IMR-90 (cell line): Measurements from ENCODE around the gene SMCO3. TPM values are rescaled to one million over a fixed set of nuclear protein-coding genes. Genes with fewer than 3 reads are reported as not detected.
A peak's percentile ranks its signal among the peaks of the same experiment; 100 is the strongest.

Source experiments
- ATAC-seq: fragments of 200-7000 bp; cut with Tn5 transposase; 2 replicates; pipeline ENCODE4 v1.9.1; 2020; ENCODE audit warnings: low read depth, mild to moderate bottlenecking, moderate library complexity
- BruUV-seq: library from RNA; stranded (reverse); fragments of 400-500 nt; replicated peaks from 2 replicates; lab custom pipeline; 2021; lab: Mats Ljungman, UMichigan
- CTCF ChIA-PET: fragments of 300-600 bp; formaldehyde crosslinking; extraction: SDS; loops from one replicate; lab custom pipeline; 2021; ENCODE audit warnings: antibody characterized with exemption; lab: Yijun Ruan, JAX
- POLR2A ChIA-PET: fragments of 300-600 bp; sonication (Branson Sonifier 250); formaldehyde crosslinking; loops from one replicate; lab custom pipeline; 2022; ENCODE audit warnings: antibody characterized with exemption; ENCODE audit not compliant: unreplicated experiment; lab: Charles Lee
- DNase-seq: peaks from one replicate; pipeline ENCODE4 v3.0.0; 2013
- H2AFZ ChIP-seq: replicated peaks from 2 replicates; pipeline ENCODE3; 2013; ENCODE audit warnings: low read length, mild to moderate bottlenecking; ENCODE audit not compliant: poor library complexity
- H2AK5ac ChIP-seq: 2 replicates; pipeline ENCODE4 v1.6.1; 2013; ENCODE audit warnings: low read depth, low read length, inconsistent platforms
- H2AK9ac ChIP-seq: replicated peaks from 2 replicates; pipeline ENCODE3; 2013; ENCODE audit warnings: mild to moderate bottlenecking, low read depth, low read length, moderate library complexity; ENCODE audit not compliant: poor library complexity
- H2BK120ac ChIP-seq: 2 replicates; pipeline ENCODE4 v1.6.1; 2013; ENCODE audit warnings: low read depth, low read length, inconsistent platforms
- H2BK15ac ChIP-seq: 3 replicates; pipeline ENCODE4 v1.6.1; 2013; ENCODE audit warnings: low read depth, low read length, inconsistent platforms
- H2BK20ac ChIP-seq: 2 replicates; pipeline ENCODE4 v1.6.1; 2013; ENCODE audit warnings: low read depth, mild to moderate bottlenecking, inconsistent platforms, low read length, moderate library complexity
- H2BK5ac ChIP-seq: 2 replicates; pipeline ENCODE4 v1.6.1; 2013; ENCODE audit warnings: mild to moderate bottlenecking, low read depth, low read length, inconsistent platforms; ENCODE audit not compliant: poor library complexity, severe bottlenecking
- H3K14ac ChIP-seq: replicated peaks from 2 replicates; pipeline ENCODE4 v1.6.1; 2013; ENCODE audit warnings: low read depth, low read length, inconsistent platforms
- H3K18ac ChIP-seq: 2 replicates; pipeline ENCODE4 v1.6.1; 2013; ENCODE audit warnings: low read depth, low read length, control low read depth
- H3K23ac ChIP-seq: 2 replicates; pipeline ENCODE4 v1.6.1; 2013; ENCODE audit warnings: low read depth, low read length, inconsistent platforms
- H3K27ac ChIP-seq: 2 replicates; pipeline ENCODE4 v1.5.1; 2013; ENCODE audit warnings: mild to moderate bottlenecking, control low read depth, low read length; ENCODE audit not compliant: insufficient read depth
- H3K27me3 ChIP-seq: 2 replicates; pipeline ENCODE4 v1.6.1; 2013; ENCODE audit warnings: low read length; ENCODE audit not compliant: control insufficient read depth, insufficient read depth
- H3K36me3 ChIP-seq: 2 replicates; pipeline ENCODE4 v1.6.1; 2013; ENCODE audit warnings: low read length, mixed read lengths; ENCODE audit not compliant: control insufficient read depth, insufficient read depth
- H3K4ac ChIP-seq: 2 replicates; pipeline ENCODE4 v1.6.1; 2013; ENCODE audit warnings: low read depth, low read length, inconsistent platforms
- H3K4me1 ChIP-seq: 2 replicates; pipeline ENCODE4 v1.6.1; 2013; ENCODE audit warnings: low read length, mixed read lengths; ENCODE audit not compliant: control insufficient read depth, insufficient read depth
- H3K4me2 ChIP-seq: 2 replicates; pipeline ENCODE4 v1.6.1; 2013; ENCODE audit warnings: low read depth, mild to moderate bottlenecking, control low read depth, low read length, moderate library complexity
- H3K4me3 ChIP-seq: 2 replicates; pipeline ENCODE4 v1.5.1; 2013; ENCODE audit warnings: low read depth, mild to moderate bottlenecking, control low read depth, low read length, moderate library complexity; ENCODE audit not compliant: insufficient read depth
- H3K56ac ChIP-seq: 2 replicates; pipeline ENCODE4 v1.6.1; 2013; ENCODE audit warnings: low read length, inconsistent platforms; ENCODE audit not compliant: insufficient read depth; ENCODE audit errors: extremely low read depth
- H3K79me1 ChIP-seq, 2 experiments: 2 replicates each; pipeline ENCODE4 v1.6.1; 2013; ENCODE audit warnings: low read length in 2 of 2, inconsistent platforms in 1 of 2, low read depth in 1 of 2
- H3K9ac ChIP-seq: 2 replicates; pipeline ENCODE4 v1.6.1; 2013; ENCODE audit warnings: low read depth, low read length, control low read depth
- H3K9me1 ChIP-seq: 2 replicates; pipeline ENCODE4 v1.6.1; 2013; ENCODE audit warnings: low read length, inconsistent platforms; ENCODE audit not compliant: insufficient read depth
- H3K9me3 ChIP-seq: 2 replicates; pipeline ENCODE4 v1.6.1; 2013; ENCODE audit warnings: low read length; ENCODE audit not compliant: control insufficient read depth, insufficient read depth
- H4K20me1 ChIP-seq: 2 replicates; pipeline ENCODE4 v1.6.1; 2013; ENCODE audit warnings: low read length, inconsistent platforms; ENCODE audit not compliant: insufficient read depth
- H4K5ac ChIP-seq: 2 replicates; pipeline ENCODE4 v1.6.1; 2013; ENCODE audit warnings: mild to moderate bottlenecking, low read depth, low read length, control low read depth
- H4K8ac ChIP-seq, 2 experiments: 2 replicates each; pipeline ENCODE4 v1.6.1; 2013; ENCODE audit warnings: low read depth in 2 of 2, low read length in 2 of 2, control low read depth in 1 of 2, inconsistent platforms in 1 of 2
- H4K91ac ChIP-seq: 2 replicates; pipeline ENCODE4 v1.6.1; 2013; ENCODE audit warnings: low read depth, low read length, inconsistent platforms; ENCODE audit not compliant: insufficient read depth
- BHLHE40 ChIP-seq: fragments of 150-350 bp; IDR thresholded peaks from 2 replicates; pipeline ENCODE4 v1.6.1; 2016; ENCODE audit warnings: mild to moderate bottlenecking, low read depth, low read length
- CHD1 ChIP-seq: IDR thresholded peaks from 2 replicates; pipeline ENCODE4 v1.6.1; 2012; ENCODE audit warnings: low read depth, low read length, improper control_type of control experiment
- CTCF ChIP-seq: conservative IDR thresholded peaks from 2 replicates; pipeline ENCODE4 v1.5.1; 2012; ENCODE audit warnings: mild to moderate bottlenecking, low read depth, low read length, improper control_type of control experiment
- RAD21 ChIP-seq: IDR thresholded peaks from 2 replicates; pipeline ENCODE4 v1.6.1; 2012; ENCODE audit warnings: low read length, improper control_type of control experiment
- whole genome bisulfite sequencing, 2 experiments: methylation state at CpG; one replicate each; pipeline versions ENCODE4 v1.1.5 to v1.1.7; 2013; ENCODE audit warnings: missing lambda C conversion rate in 2 of 2; ENCODE audit not compliant: insufficient read length in 1 of 2; ENCODE audit errors: extremely low coverage in 2 of 2; 5-methylcytosine and 5-hydroxymethylcytosine counted together
- dilution Hi-C: fragments of 300-500 bp; cut with HindIII; formaldehyde crosslinking; loops from one replicate; pipeline ENCODE4 v1.14.3; 2018; ENCODE audit warnings: low sequenced_read_pairs; ENCODE audit not compliant: unreplicated experiment
- in situ Hi-C: fragments of 300-500 bp; cut with MboI; formaldehyde crosslinking; loops from 3 replicates; pipeline ENCODE4 v1.14.3; 2019; ENCODE audit warnings: low sequenced_read_pairs, inconsistent platforms, mixed read lengths
- intact Hi-C: fragments of 100-400 bp; cut with micrococcal nuclease; formaldehyde crosslinking; loops from 2 replicates; pipeline ENCODE4 v1.10.0; 2022
- polyA plus RNA-seq, 3 experiments: library from polyadenylated mRNA; depleted of rRNA; stranded (reverse); fragments of >200 nt; gene quantifications; 2 replicates each; pipeline ENCODE4 v1.2.3, GENCODE V29; 2012; ENCODE audit warnings: low replicate concordance in 1 of 3
- total RNA-seq: library from RNA; depleted of rRNA; stranded (reverse); fragments of >200 nt; gene quantifications from 2 replicates; pipeline ENCODE4 v1.2.3, GENCODE V29; 2012

The SMCO3 gene
- total and polyA plus RNA-seq, 2 of the 4 experiments (the other 2 are of a cell fraction), result under 0.01 to 0.07 TPM

- no peak overlapping the region for H3K4ac ChIP-seq
- no peak overlapping the region for H2BK5ac ChIP-seq
- no peak overlapping the region for H3K4me3 ChIP-seq
- H2BK15ac ChIP-seq, result no peak overlapping the region
- H3K27ac ChIP-seq, result no peak overlapping the region
- in situ Hi-C loops, result no loop called here
- peak; percentile 22 for DNase-seq
- no peak overlapping the region for H2BK20ac ChIP-seq
- H3K9me1 ChIP-seq, result 0 out of 2 replicates have a peak, but pooled peaks cover 3% of the 10 kb centered on the region
- H4K20me1 ChIP-seq, result no peaks in the 10 kb centered on the region
- no CpG with 5 or more reads among the region's 1 CpG for WGBS, 2 experiments
- TF ChIP-seq BHLHE40 (no peak), CTCF (no peak), RAD21 (no peak), CHD1 (no peak)
- intact Hi-C loops, result no loop called here
- no peaks in the 10 kb centered on the region for H3K36me3 ChIP-seq
- no peak overlapping the region for H4K5ac ChIP-seq
- H4K91ac ChIP-seq, result no peak overlapping the region
- H3K18ac ChIP-seq, result no peak overlapping the region
- no TSS peak for BruUV-seq
- H3K4me1 ChIP-seq, result no peaks in the 10 kb centered on the region
- ChIA-PET CTCF (no interaction called here), POLR2A (no interaction called here)
- no peaks in the 10 kb centered on the region for H3K9me3 ChIP-seq
- H3K56ac ChIP-seq, result no peak overlapping the region
- no peak overlapping the region for H3K14ac ChIP-seq
- no peak overlapping the region for H3K23ac ChIP-seq
- H3K9ac ChIP-seq, result no peak overlapping the region
- no peak overlapping the region for H2AK9ac ChIP-seq
- no peak overlapping the region for H3K4me2 ChIP-seq
- no peaks in the 10 kb centered on the region for H3K79me1 ChIP-seq
- no peak overlapping the region for H4K8ac ChIP-seq
- no peaks in the 10 kb centered on the region for H3K27me3 ChIP-seq
- dilution Hi-C loops, result no loop called here
- H2AK5ac ChIP-seq, result no peak overlapping the region
- no peak for ATAC-seq
- no peak overlapping the region for H2AFZ ChIP-seq
- no peak overlapping the region for H2BK120ac ChIP-seq
Measured at GRCh38 chr12:14824012-14824634, 10.1 kb upstream of the SMCO3 start.
